HG03571 (cell line): Measurements from ENCODE around the gene PEX16.
"Not testable (repeated sequence)": the region's sequence is repeated elsewhere in the genome, so short reads cannot be mapped to it uniquely, and the experiment has no call there.

Experiments used
- ATAC-seq: cut with Tn5 transposase; IDR thresholded peaks from one replicate; pipeline ENCODE4 v1.9.1; 2021; ENCODE audit not compliant: unreplicated experiment

Gene PEX16

DNA sequence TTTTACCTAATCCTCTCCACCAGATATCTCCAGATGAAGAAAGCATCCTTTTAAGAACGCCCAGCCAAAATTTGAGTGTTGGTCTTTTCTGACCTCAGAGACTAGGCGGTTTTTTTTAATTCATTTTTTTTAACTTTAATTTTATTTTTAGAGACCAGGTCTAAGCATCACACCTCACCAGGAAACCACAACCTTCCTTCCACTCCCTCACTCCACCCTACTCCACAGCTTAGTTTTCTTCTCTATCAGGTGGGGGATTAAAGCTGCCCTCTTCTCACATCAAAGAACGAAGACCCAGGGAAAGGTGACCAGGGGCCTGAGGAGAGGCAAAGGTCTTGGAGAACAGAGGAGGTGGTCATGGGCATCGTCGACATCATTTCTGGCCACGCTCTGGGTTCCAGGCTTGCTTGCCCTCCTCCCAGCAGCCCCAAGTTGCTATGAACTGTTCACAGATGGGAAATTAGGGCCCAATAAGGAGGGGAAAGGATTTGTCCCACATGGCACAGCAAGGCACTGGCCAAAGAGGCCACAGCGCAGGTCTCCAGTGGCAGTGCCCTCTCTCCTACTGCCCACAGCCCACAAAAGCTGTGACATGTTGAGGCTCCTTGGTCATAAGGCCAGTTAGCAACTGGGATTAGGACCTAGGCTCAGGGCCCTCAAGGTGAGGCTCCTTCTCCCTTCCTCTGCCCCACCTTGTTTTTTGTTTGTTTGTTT lies 1.4 kb upstream of the PEX16 start:
- ATAC-seq = no peak

GRCh38 chr11:45918331-45918941 lies 759 bp upstream of the PEX16 start:
- ATAC-seq = peak; percentile 27

DNA sequence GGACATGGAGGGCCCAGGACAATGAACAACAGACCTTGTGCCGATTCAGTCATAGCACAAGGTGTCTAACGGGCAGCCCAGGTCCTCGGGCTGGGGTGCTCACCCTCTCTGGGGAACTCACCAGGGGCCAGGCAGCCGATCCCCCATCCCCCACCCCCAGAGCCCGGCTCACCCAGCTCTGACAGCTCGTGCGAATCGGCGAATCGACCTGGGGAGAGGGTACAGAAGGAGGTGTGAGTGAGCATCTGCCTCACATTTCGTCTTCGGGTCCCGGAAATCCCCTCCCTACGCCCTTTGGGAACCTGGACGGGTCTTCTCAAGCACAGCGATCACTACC lies 423 bp downstream of the PEX16 start:
- ATAC-seq = no peak

DNA sequence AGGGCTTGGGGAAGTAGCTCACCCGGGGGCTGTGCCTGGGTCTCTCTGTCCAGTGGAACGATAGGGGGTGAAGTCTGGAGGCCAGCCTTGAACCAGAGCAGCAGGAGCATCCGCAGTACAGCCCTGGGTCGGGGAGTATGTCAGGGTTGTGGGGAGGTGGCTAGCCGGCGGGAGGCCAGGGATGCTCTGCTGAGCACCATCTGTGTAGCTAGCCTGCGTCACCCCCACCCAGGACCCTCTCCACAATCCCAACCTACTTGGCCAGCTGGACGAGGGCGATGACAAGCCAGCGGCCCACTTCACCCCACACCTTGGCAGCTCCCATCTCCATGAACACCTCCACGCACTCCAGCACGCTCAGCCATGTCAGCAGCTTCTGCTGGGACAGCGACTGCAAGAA lies 2.2 kb downstream of the PEX16 start:
- ATAC-seq = no peak

DNA sequence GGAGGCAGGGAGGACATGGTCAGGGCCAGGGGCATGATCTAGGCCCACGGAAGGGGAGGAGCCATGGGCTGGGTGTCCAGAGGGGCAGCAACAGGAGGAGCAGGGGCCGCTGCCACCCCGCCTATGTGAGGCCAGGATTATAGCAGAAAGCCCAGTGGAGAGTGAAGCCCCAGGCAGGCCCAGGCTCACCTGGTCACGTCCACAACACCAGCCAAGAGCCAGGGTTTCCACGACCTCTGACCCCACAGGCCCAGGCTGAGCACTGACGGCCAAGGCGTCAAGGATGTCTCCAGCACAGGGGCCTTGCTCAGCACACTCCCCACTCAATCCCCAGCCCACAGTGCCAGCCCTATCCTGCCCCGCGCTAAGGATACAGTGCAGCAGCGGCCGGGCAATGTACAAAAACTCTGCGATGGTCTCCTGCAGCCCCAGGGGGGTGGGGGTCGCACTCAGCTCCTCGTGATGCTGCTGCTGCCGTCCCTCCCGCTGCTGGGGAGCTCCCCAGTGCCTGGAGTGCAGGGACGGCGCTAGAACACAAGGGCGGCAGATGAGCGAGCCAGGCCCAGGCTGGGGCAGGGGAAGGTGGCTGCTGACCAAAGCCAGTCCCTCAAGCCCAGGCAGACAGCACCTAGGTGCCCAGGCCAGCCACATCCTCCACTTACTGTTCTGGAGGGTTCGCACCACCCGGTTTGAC lies 3.6 kb downstream of the PEX16 start:
- no peak for ATAC-seq

GRCh38 chr11:45913514-45913913 lies 4.2 kb downstream of the PEX16 start:
- ATAC-seq = no peak

GRCh38 chr11:45910623-45911022 lies 7.1 kb downstream of the PEX16 start:
- no peak for ATAC-seq

DNA sequence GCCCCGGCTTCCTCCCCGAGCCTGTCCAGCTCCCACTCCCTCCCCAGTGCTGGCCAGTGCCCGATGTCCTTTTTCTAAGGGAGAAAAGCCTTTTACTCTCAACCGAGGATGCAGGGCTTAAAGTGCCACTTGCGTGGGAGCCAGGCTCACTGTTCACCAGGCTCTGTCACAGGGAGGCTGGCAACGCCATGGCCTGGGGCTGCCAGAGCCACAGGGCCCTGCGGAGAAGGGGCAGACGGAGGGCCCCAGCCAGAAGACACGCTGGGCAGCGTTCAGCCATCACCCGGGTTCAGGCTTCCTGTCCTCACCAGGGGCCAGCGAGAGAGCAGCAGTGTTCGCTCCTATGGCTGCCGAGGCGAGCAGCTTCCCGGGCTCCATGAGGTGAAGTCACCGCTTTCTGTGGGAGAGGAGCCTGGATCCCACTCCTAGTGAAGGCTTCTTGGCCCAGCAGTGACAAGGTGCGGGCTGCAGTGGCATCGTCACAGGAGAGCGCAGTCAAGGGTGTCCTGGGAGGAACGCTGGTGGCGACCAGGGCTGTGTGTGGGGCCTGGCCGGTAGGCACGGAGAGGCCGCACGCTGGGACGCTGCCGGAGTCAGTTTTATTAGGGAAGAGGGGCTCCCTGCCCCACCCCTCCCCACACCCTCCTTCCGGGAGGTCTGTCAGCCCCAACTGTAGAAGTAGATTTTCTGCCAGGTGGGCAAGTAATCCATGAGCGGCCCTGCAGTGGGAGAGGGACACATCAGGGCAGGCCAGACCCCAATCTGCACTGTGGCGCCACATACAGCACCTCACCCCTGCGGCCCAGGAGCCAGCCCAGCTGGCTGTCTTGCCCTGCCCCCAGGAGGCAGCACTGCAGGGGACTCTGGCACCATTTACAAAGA lies 7.8 kb downstream of the PEX16 start:
- no peak for ATAC-seq

GRCh38 chr11:45907911-45908370 lies 9.7 kb downstream of the PEX16 start:
- ATAC-seq = no peak

DNA sequence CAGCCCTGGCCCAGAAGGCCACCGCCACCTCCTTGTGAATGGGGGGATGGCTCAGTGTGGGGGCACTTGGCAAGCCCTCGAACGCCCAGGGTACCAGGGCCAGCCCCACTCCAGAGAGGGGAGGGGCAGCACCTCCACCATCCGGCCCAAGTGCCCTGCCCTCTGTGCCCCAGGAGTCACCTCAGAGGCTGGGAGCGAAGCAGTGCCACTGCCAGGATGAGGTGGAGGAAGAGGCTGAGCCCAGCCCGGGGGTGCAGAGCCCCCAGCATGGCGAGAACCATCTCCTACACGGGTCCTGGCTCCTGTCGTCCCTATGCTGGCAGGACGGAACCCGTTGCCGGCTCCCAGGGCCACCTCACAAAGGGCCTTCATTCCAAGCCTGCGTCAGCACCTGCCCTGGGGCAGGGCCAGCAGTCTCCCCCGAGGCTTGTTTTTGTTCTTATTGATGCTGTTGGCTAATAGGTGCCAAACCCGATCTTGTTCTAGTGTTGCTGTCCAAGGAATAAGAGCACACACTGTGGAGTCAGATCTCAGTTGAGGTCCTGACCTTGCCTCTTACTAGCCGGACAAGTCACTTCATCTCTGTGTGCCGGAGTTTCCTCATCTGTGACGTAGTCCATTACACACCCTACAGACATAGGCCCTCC lies 10.6 kb downstream of the PEX16 start, which contains the start of gene FREY1:
Gene FREY1, minus strand, starts transcription at position 307 of the 647 bp plus-strand sequence. Its CDS starts 26 bp downstream, at position 281.
- no peak for ATAC-seq

- no peak for ATAC-seq
These were observed 11.5 kb downstream of the PEX16 start for GRCh38 chr11:45906096-45906682.

DNA sequence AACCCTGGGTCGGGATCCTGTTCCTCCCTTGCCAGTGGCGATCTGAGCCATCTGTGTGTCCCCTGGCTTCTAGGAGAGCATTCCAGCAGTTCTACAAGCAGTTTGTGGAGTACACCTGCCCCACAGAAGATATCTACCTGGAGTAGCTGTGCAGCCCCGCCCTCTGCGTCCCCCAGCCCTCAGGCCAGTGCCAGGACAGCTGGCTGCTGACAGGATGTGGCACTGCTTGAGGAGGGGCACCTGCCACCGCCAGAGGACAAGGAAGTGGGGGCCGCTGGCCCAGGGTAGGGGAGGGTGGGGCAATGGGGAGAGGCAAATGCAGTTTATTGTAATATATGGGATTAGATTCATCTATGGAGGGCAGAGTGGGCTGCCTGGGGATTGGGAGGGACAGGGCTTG lies 12.1 kb downstream of the PEX16 start:
- not testable (repeated sequence) for ATAC-seq

GRCh38 chr11:45905095-45905494 lies 12.6 kb downstream of the PEX16 start:
- no peak for ATAC-seq

GRCh38 chr11:45904309-45904915 lies 13.3 kb downstream of the PEX16 start:
- ATAC-seq = no peak

DNA sequence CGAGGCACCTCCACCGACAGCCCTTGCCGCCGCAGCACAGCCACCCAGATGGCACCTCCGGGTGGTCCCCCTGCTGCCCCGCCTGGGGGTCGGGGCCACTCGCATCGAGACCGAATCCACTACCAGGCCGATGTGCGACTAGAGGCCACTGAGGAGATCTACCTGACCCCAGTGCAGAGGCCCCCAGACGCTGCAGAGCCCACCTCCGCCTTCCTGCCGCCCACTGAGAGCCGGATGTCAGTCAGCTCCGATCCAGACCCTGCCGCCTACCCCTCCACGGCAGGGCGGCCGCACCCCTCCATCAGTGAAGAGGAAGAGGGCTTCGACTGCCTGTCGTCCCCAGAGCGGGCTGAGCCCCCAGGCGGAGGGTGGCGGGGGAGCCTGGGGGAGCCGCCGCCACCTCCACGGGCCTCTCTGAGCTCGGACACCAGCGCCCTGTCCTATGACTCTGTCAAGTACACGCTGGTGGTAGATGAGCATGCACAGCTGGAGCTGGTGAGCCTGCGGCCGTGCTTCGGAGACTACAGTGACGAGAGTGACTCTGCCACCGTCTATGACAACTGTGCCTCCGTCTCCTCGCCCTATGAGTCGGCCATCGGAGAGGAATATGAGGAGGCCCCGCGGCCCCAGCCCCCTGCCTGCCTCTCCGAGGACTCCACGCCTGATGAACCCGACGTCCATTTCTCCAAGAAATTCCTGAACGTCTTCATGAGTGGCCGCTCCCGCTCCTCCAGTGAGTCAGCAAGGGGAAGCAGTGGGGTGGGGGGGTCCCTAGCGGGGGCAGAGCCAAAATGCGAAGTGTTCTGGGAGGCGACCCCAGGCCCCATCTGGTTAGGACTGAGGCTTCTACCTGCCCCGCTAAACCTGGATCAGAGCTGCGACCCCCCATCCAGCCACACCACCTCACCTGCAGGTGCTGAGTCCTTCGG lies 15.0 kb downstream of the PEX16 start:
- ATAC-seq = no peak

DNA sequence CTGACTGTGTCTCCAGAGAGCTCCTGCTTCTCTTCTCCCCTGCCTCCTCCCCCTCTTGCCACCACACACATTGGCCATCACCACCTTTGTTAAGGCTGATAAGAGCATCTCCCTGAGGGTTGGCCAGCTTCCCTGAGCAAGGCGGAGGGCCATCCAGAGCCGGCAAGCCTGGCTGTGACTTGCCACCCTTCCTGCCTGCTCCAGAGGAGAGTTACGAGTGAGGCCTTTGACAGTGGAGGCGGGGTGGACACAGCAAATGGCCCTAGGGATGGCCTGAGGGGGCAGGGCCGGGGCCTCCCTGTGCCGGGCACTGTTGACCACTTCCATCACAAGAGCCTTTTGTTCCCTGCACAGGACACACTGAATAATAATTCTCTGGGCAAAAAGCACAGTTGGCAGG lies 16.1 kb downstream of the PEX16 start:
- ATAC-seq = no peak

DNA sequence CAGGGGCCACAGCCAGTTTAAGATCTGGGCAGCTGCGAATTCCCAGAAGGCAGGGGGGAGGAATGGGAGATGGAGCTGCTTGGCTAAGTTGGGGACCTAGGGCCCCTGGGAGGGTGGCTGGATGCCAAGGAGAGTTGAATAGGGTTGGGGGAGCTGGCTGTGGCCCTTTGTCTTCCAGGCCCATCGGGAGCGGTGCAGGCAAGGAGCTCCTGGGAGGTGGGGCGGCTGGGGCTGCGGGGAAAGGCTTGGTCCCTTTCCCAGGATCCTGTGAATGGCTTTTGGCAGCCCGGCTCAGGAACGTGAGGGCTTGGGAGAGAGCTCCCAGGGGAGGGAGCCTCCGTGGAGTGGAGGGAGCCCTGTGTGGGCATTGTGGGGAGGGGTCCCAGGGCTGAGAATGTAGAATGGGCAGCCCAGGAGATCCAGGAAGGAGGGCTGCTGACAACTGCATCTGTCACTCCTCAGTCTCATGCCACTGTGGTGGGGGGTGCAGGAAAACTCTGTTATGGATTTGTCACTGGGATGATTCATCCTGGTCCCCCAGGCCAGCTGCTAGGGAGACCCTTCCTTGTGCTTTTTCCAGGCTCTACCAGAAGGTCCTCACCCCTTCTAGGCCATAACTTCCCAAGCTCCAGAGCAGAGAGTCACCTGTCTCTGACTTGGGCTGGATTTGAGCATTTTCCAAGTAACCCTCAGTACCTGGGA lies 16.6 kb downstream of the PEX16 start:
- ATAC-seq = no peak

DNA sequence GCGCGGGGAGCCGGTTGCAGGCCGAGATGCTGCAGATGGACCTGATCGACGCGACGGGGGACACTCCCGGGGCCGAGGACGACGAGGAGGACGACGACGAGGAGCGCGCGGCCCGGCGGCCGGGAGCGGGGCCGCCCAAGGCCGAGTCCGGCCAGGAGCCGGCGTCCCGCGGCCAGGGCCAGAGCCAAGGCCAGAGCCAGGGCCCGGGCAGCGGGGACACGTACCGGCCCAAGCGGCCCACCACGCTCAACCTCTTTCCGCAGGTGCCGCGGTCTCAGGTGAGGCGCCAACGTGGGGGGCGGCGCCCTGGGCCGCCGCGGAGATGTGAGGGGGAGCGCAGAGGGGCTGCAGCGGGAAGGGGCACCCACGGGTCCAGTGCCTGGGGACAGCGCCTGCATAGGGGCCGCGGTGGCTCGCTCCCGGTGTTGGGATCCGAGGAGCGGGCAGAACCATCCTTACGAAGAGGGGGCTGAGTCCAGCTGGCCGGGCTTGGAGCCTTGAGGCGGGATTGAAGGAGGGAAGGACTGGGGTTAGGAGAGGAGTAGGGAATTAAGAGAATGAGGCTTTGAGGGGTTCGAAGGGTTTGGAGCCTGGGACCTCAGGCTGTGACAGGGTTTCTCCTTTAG lies 17.4 kb downstream of the PEX16 start:
- not testable (repeated sequence) for ATAC-seq
